ENCODE results near the gene FHOD1.

DNA sequence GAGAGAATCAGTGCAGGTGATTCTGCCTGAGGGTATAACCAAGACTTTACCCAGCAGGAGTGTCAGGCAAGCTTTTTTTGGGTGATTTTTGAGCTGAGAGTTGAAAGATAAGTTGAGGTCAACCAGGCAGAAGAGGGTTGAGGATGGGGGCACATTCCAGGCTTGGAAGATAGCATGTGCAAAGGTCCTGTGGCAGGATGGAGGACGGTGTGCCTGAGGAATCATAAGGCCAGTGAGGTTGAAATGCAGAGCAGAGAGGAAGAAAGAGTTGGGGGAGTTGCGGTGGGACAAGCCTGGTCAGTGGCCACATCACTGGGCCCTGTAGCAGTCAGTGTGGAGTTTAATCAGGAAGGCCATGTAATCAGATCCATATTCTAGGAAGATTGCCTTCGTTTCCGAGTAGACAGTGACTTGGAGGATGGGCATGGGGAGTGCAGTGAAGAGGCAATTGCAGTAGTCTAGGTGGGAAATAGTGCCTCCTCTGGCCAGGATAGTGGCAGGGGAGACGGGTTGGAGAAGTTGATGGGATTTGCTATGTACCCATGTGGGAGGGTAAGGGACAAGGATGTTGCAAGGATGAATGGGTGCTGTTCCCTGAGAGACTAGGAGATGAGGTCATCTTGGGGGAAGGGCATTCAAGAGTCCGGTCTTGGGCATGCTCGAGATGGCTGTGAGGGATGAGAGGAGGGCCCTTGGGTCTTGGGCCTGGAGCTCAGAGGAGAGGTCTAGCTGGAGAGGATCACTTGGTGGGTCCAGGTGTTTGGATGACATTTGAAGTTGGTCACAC, 36.0 kb upstream of the FHOD1 start:
- TF ChIP-seq, protein P1, sequence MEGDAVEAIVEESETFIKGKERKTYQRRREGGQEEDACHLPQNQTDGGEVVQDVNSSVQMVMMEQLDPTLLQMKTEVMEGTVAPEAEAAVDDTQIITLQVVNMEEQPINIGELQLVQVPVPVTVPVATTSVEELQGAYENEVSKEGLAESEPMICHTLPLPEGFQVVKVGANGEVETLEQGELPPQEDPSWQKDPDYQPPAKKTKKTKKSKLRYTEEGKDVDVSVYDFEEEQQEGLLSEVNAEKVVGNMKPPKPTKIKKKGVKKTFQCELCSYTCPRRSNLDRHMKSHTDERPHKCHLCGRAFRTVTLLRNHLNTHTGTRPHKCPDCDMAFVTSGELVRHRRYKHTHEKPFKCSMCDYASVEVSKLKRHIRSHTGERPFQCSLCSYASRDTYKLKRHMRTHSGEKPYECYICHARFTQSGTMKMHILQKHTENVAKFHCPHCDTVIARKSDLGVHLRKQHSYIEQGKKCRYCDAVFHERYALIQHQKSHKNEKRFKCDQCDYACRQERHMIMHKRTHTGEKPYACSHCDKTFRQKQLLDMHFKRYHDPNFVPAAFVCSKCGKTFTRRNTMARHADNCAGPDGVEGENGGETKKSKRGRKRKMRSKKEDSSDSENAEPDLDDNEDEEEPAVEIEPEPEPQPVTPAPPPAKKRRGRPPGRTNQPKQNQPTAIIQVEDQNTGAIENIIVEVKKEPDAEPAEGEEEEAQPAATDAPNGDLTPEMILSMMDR (IDR thresholded peaks at IDR 0.05) = no peak
- TF ChIP-seq POLR2A (IDR thresholded peaks at IDR 0.05) = no peak
- no peak for TF ChIP-seq POLR2AphosphoS5 (IDR thresholded peaks at IDR 0.05)

Data from suprapubic skin (tissue), 4 donors.